ENCODE results near the gene IQCM.

DNA sequence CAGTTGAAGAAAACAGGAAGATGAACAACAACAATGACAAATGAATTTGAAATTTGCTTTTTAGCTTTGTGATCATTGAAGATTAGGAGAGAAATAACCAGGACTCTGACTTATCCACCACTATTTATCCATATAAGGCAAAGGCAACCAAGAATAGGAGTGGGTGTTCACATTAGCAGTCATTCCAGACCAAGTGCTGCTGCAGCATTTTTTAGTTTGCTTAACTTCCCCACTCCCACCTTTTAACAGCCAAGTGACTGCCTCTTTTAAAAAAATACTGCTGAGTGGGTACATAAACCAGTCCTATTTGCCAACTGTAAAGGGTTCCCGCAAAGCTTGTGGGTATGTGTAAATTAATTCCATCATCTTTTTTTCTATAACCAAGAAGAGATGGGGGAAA lies 230.9 kb downstream of the IQCM start:
- no peak for TF ChIP-seq GABPA (IDR thresholded peaks at IDR 0.05; ENCODE audit: low read depth)
- no peak for TF ChIP-seq POLR2AphosphoS5 (IDR thresholded peaks at IDR 0.05; ENCODE audit: low read depth)
- TF ChIP-seq SPI1 (IDR thresholded peaks at IDR 0.05; ENCODE audit: borderline replicate concordance, low read depth), result no peak

Data from HL-60 (cell line).